Measurements from ENCODE around the gene NOL12.
A peak's percentile ranks its signal among the peaks of the same experiment; 100 is the strongest.

NOL12 gene

DNA sequence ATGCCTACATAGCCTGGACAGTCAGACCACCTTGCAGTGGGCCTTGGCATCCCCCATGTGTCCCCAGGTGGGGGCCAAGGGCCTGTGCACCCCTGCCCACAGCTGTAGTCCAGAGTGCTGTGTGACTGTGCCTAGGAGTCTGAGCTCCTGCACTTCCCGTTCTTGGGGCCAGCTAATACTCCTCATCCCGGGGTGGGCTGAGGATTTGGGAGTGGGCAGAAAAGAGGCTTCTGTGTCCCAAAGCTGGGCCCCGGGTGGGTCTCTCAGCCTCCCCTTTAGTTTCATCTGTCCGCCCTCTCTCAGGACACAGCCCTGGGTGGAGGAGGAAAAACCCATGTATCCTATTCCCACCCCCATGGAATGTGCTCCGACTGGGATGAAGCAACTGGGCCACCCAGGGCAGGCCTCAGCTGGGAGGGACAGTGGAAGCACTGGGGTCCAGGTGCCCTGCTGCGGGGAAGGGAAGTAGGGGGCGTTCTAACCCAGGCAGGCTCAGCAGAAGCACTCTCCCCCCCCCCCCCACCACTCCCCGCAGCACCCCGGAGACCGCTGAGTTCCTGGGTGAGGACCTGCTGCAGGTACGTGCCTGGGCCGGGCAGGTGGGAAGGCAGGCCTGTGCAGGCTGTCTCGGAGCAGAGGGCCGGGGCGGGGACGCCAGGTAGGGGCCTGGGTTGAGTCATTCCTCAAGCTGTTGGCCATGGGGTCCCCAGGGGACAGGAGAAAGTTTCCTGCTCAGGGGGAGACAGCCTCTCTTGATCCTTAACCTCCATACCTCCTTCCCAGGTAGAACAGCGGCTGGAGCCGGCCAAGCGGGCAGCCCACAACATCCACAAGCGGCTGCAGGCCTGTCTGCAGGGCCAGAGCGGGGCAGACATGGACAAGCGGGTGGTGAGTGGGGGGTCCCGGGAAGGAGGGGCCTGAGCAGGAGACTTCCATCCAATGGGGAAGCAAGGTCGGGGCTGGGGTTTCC, 45.3 kb upstream of the NOL12 start:
- peak overlapping the region; percentile 9 for H3K4me3 ChIP-seq (ENCODE audit: control insufficient read depth, low read depth, low read length)
- TF ChIP-seq CTCF (conservative IDR thresholded peaks at IDR 0.05; ENCODE audit: control insufficient read depth, insufficient read depth, low read depth, low read length): no peak
- no peak for DNase-seq (ENCODE audit: low read depth)

DNA sequence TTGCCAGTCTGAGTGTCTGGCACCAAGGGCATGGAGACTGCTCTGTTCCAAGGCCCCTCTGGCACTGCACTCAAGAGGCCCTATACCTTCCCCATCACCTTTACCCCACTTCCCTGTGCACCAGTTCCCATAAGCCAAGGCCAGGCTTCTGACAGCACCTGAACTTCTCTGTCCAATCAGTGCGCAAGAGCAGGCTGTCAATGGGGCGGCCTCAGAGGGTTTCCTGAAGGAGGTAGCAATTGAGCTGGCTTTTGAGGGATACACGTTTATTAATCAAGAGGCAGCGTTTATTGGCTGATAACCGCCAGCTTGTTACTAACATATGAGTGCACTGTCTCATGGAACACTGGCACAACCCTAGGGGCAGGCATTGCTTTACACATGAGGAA, 44.6 kb upstream of the NOL12 start:
- DNase-seq (ENCODE audit: low read depth): no peak
- TF ChIP-seq CTCF (conservative IDR thresholded peaks at IDR 0.05; ENCODE audit: control insufficient read depth, insufficient read depth, low read depth, low read length): no peak
- no peak overlapping the region for H3K4me3 ChIP-seq (ENCODE audit: control insufficient read depth, low read depth, low read length)

DNA sequence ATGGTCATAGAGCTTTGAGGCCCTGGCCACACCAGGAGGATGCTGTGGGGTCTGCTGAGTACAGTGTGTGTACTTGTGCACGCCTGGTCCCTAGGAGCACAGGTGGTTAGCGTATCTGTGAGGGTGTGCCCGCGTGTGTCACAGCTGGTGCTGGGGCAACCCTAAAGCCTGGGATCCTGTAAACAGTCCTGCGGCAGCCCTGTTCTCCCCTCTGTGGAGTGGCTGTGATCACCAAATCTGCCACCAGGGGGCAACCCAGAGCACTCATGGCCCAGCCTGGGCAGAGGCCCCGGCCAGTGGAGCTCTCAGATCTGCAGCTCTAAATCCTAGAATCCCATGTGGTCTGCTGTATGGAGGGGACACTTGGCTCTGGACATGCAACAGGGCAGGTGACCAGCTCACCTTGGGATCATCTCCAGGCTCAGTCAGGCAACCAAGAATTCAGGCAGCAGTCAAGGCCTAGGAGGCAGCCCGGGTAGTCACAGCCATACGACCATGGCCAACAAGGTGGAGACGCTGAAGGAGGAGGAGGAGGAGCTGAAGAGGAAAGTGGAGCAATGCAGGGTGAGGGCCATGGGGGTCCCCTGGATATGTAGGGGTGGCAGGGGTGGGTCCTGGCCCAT, 42.8 kb upstream of the NOL12 start:
- DNase-seq (ENCODE audit: low read depth): peak; percentile 65
- peak; percentile 83 for TF ChIP-seq CTCF (conservative IDR thresholded peaks at IDR 0.05; ENCODE audit: control insufficient read depth, insufficient read depth, low read depth, low read length)
- no peak overlapping the region for H3K4me3 ChIP-seq (ENCODE audit: control insufficient read depth, low read depth, low read length)

DNA sequence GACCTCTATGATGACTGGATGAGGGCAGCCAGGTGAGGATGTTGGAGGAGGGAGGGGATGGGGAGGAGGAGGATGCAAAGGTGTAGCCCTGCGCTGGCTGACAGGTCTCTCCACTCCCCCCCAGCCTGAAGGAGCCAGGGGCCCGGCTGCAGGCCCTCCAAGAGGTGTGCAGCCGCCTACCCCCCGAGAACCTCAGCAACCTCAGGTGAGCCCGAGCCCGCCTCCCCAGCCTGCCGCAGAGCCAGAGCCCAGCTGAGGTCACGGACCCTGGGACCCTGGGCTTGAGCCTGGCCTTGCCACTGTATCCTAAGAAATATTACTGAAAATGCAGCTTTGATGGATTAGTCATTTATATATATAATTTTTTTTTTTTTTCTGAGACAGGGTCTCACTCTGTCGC, 38.8 kb upstream of the NOL12 start:
- no peak for DNase-seq (ENCODE audit: low read depth)
- TF ChIP-seq CTCF (conservative IDR thresholded peaks at IDR 0.05; ENCODE audit: control insufficient read depth, insufficient read depth, low read depth, low read length): no peak
- no peak overlapping the region for H3K4me3 ChIP-seq (ENCODE audit: control insufficient read depth, low read depth, low read length)

GRCh38 chr22:37647928-37648327, 38.2 kb upstream of the NOL12 start:
- DNase-seq (ENCODE audit: low read depth): no peak
- TF ChIP-seq CTCF (conservative IDR thresholded peaks at IDR 0.05; ENCODE audit: control insufficient read depth, insufficient read depth, low read depth, low read length): no peak
- H3K4me3 ChIP-seq (ENCODE audit: control insufficient read depth, low read depth, low read length): no peak overlapping the region

DNA sequence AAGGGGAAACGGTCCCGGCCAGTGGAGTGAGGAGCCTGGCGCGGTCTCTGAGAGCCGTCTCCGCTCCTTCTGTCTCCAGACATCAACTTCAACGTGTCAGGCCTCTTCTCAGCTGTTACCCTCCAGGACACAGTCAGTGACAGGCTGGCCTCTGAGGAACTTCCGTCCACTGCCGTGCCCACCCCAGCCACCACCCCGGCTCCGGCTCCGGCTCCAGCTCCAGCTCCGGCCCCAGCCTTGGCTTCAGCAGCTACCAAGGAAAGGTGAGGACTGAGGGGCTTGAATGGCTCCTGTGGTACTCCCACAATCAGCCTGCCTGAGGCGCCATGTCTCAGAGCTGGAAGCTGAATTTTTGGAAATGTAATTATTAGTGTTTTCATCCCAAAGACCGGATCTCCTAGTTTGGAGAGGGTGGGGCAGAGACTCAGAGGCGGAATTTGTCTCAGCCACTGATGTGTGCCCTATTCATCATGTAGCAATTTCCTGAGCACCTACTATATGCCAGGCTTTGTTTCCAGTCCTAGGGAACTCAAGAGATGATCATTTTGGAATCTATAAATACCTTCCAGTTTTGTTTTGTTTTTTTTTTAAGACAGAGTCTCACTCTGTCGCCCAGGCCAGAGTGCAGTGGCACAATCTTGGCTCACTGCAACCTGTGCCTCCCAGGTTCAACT, 35.5 kb upstream of the NOL12 start:
- no peak overlapping the region for H3K4me3 ChIP-seq (ENCODE audit: control insufficient read depth, low read depth, low read length)
- TF ChIP-seq CTCF (conservative IDR thresholded peaks at IDR 0.05; ENCODE audit: control insufficient read depth, insufficient read depth, low read depth, low read length): no peak
- no peak for DNase-seq (ENCODE audit: low read depth)

Data from fibroblast of mammary gland (primary cell).